GM20000 (cell line): ENCODE data around the gene GOSR2.

Experiments used
- DNase-seq: peaks from one replicate; pipeline ENCODE4 v3.0.0; 2012; ENCODE audit warnings: low spot score
- TF ChIP-seq, protein P1 (sequence below): IDR thresholded peaks from 2 replicates; pipeline ENCODE4 v1.5.1; 2012; ENCODE audit warnings: mild to moderate bottlenecking, control low read depth; ENCODE audit errors: extremely low read depth, missing control alignments

The GOSR2 gene

DNA sequence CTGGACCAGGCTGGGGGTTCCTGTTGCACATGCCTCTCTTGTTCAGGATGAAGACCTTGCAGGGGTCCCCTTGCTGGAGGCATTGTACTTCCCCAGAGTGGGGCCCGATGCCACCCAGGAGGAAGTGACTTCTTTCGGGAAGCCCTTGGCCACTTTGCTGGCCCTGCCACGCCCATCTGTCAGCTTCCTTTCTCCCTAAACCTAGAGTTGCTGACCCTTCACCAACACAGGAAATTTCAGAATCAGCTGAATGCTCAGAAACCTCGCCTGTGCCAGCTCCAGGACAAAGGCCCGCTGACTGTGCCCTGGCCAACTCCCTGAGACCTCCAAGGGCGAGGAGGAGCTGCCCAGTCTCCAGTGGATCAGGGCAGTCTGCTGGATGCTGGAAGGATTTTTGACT, 44.9 kb upstream of the GOSR2 start:
- TF ChIP-seq, protein P1, sequence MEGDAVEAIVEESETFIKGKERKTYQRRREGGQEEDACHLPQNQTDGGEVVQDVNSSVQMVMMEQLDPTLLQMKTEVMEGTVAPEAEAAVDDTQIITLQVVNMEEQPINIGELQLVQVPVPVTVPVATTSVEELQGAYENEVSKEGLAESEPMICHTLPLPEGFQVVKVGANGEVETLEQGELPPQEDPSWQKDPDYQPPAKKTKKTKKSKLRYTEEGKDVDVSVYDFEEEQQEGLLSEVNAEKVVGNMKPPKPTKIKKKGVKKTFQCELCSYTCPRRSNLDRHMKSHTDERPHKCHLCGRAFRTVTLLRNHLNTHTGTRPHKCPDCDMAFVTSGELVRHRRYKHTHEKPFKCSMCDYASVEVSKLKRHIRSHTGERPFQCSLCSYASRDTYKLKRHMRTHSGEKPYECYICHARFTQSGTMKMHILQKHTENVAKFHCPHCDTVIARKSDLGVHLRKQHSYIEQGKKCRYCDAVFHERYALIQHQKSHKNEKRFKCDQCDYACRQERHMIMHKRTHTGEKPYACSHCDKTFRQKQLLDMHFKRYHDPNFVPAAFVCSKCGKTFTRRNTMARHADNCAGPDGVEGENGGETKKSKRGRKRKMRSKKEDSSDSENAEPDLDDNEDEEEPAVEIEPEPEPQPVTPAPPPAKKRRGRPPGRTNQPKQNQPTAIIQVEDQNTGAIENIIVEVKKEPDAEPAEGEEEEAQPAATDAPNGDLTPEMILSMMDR = no peak
- DNase-seq = no peak

DNA sequence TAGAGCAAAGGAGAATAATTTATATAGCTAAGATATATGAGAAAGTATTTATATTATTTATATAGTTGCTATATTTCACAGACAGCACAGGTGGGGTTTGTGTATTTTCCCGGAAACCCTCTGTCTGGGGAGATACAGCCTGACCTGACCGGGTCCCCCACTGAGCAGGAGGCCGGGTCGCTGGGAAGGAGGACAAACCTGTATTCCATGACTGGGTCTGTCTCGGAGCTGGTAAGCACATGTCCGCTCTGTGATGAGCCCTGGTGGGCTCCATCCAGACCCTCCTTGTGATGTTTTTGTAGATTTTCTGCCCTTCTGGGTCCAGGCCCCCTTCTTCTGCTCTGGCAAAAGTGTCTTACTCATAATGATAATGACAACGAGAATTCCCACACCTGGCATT, 43.9 kb upstream of the GOSR2 start:
- no peak for DNase-seq
- TF ChIP-seq, protein P1 = no peak

DNA sequence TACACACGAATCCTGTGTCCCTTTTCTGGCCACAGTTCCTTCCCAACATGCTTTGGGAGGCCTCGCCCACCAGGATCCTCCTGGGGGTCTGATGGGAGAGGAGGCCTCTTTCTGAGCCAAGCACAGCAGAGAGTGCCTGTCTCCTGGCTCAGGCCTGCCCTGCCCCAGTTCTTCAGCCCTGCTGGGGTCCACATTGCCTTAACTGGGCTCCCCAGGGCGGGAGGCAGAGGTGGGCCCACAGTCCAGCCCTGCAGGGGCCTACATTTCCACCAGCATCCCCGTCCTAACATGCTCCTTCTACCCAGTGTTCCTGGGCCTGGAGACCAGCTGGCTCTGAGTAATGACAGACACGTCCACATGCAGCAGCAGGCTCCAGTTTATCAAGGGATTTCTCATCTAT, 41.9 kb upstream of the GOSR2 start:
- TF ChIP-seq, protein P1 = no peak
- DNase-seq = no peak

DNA sequence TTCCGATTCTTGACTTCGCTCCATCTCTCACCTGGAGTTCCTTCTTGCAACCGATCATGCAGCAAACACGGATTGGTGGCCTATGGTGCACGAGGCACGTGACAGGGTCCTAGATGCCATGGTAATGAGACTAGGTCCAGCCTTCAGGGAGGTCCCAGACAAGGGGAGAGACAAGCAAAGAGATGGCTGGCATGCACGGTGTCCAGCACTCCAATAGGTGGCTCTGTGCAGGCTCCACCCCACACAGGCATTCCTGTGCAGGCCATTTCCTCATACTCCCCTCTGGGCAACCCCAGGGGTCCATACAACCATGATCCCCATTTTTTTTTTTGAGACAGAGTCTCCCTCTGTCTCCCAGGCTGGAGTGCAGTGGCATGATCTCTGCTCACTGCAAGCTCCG, 40.3 kb upstream of the GOSR2 start:
- TF ChIP-seq, protein P1 = no peak
- DNase-seq = no peak

DNA sequence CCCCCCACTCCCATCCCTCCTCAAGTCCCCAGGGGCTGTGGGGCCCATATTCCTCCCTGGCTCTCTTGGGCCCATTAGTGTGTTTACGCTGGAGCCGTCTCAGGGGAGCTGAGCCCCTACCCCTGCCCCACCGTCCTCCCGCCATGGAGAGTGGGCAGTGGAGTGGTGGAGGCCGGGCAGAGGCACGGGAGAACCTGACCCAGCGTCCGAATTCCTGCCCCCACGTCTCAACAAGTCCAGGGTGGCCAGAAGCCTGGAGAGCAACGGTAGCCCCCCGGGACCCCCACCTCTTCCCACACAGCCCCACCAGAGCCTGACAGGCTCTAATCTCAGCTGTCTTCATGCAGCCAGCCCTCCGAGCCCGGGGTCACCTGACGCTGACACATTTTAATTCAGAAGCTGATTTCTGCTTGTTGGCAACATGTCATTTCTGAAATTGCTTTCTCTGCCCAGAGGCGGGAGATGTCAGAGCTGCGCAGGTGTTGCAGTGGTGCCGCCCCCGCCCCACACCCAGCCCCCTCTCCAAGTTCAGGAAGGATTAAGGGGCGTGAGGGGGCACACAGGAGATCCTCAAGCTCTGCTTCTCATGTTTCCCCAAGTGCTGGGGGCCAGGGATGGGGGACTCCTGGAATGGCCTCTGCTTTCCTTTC, 39.0 kb upstream of the GOSR2 start:
- no peak for DNase-seq
- TF ChIP-seq, protein P1 = no peak

DNA sequence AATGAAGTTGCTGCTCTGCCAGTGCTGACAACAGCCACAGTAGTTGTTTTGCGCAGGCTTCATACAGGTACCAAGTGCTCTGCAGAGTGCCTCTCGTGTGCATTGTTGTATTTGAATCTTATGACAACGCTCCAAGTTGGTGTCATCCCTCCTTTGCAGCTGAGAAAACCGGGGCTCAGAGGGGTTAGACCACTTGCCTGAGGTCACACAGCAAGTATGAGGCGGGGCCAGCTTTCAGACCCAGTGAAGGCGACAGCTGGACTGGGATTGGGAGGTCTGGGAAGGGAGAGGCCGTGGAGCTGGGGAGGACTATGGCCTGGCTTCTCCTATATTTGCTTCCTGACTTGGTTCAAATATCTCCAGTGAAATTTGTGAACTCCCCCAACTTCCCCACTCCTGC, 38.4 kb upstream of the GOSR2 start:
- DNase-seq = no peak
- TF ChIP-seq, protein P1 = no peak

DNA sequence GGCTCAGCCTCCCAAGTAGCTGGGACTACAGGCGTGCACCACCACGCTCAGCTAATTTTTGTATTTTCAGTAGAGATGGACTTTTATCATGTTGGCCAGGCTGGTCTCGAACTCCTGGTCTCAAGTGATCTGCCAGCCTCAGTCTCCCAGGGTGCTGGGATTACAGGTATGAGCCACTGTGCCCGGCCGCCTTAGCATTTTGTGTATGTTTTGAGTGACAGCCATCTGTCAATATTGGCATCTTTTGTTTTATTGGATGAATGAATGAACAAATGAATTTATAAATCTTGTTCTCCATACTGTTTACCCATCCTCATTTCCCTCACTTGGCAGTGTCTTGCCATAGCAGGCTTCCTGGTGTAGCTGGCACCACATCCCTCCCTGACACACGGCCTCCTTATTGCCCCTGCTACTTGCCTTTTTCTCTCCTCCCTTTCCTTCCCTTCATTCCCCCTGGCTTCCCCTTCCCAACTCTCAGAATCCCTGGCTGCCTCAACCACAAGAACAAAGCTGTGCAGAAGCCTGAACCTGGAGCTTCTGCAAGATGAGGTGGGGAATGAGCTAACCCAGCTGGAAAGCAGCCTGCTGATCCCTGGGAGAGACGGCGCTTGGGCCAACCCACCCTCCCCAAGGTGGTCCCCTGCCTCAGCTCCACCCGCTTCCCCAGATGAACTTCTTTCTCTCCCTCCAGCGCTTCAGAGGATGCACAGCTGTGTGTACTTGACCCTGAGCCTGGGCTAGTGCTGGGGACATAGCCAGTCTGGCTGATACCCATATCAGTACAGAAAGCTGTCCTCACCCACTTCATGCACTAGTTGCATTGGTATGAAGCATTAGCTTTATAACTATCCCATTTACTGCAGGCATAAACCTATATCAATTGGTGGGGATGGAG, 37.3 kb upstream of the GOSR2 start:
- no peak for DNase-seq

More for the DNA sequence above, 37.3 kb upstream of the GOSR2 start:
- TF ChIP-seq, protein P1 = no peak
